HT1080 (cell line): ENCODE results near the gene SLC26A2. TPM values are rescaled to one million over a fixed set of nuclear protein-coding genes. Genes with fewer than 3 reads are reported as not detected.

ENCODE experiments used
- DNase-seq: peaks from one replicate; pipeline ENCODE4 v3.0.0-alpha.2; 2015; ENCODE audit warnings: low read depth
- small RNA-seq: library from RNA; depleted of rRNA; stranded (forward); fragments of <200 nt; gene quantifications from one replicate; pipeline ENCODE3, GENCODE V24; 2014
- total RNA-seq: library from RNA; depleted of rRNA; stranded (reverse); fragments of >200 nt; shearing (Covaris generic); gene quantifications from 2 replicates; pipeline ENCODE4 v1.2.3, GENCODE V29; 2014; rRNA removed

The SLC26A2 gene
- total RNA-seq, 1 experiment from 2014 or later = 19.5 TPM

- DNase-seq = no peak
Observed at GRCh38 chr5:150033334-150033733, 72.8 kb downstream of the SLC26A2 start.

- peak; percentile 76 for DNase-seq
Observed at GRCh38 chr5:150034662-150035061, 74.1 kb downstream of the SLC26A2 start.

DNA sequence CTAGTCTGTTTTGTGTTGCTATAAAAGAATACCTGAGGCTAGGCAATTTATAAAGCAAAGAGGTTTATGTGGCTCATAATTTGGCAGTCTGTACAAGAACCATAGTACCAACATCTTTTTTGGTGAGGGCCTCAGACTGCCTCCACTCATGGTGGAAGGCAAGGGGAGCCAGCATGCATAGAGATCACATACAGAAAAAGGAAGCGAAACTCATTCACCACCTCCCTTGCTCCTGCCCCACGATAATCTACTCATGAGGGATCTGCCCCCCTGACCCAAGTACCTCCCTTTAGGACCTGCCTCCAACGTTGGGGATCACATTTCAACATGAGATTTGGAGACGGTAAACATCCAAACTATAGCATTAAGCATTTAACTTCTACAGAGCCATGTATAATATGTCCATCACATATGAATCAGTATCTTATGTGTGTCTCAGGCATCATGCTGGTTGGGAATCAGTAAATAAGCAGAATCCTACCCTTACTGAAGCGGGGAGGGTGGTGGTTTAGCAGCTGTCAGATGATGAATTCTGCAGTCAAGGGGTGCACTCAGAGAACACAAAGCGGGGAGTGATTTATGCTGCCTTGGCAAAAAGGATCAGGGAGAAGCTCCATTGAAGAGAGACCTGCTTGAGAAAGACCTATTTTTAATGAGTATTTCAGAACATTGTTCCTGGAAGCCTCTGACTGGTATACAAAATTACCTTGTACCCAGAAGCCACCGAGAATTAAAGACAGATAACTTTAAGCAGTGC, 74.8 kb downstream of the SLC26A2 start:
- no peak for DNase-seq

- DNase-seq = peak; percentile 99
Observed at GRCh38 chr5:150036513-150036912, 76.0 kb downstream of the SLC26A2 start.

Small RNA genes within 50 kb of the gene (small RNA-seq; reads per million reads assigned to genes)
- not detected for gene RF00019

Other genes starting within 250 kb of the SLC26A2 start
- 3.4 and 3.5 TPM in 2 replicates for gene PPARGC1B, start 230.4 kb upstream of the SLC26A2 start, total RNA-seq
- not detected in 2 replicates for gene PDE6A, start 16.0 kb upstream of the SLC26A2 start, total RNA-seq
- 3.5 and 4.0 TPM in 2 replicates for gene TIGD6, start 39.9 kb downstream of the SLC26A2 start, total RNA-seq
- 44.6 and 56.3 TPM in 2 replicates for gene HMGXB3, start 40.0 kb downstream of the SLC26A2 start, total RNA-seq
- 2.3 and 3.9 TPM in 2 replicates for gene CSF1R, start 125.8 kb downstream of the SLC26A2 start, total RNA-seq
- 2.2 and 5.4 TPM in 2 replicates for gene PDGFRB, start 195.1 kb downstream of the SLC26A2 start, total RNA-seq
- not detected in 2 replicates for gene CDX1, start 206.0 kb downstream of the SLC26A2 start, total RNA-seq
- 0.03 TPM in 1 of 2 replicates, not detected in the other for gene SLC6A7, start 229.3 kb downstream of the SLC26A2 start, total RNA-seq